DMS153 treated with DMSO at 0.1 percent for 48 hours (cell line): ENCODE measurements around the gene LOC128125822.
"Not testable (repeated sequence)": the region's sequence is repeated elsewhere in the genome, so short reads cannot be mapped to it uniquely, and the experiment has no call there.

Source experiments
- DNase-seq: peaks from one replicate; lab custom pipeline; 2025; ENCODE audit not compliant: unreplicated experiment; lab: John Stamatoyannopoulos, UW

LOC128125822 gene

DNA sequence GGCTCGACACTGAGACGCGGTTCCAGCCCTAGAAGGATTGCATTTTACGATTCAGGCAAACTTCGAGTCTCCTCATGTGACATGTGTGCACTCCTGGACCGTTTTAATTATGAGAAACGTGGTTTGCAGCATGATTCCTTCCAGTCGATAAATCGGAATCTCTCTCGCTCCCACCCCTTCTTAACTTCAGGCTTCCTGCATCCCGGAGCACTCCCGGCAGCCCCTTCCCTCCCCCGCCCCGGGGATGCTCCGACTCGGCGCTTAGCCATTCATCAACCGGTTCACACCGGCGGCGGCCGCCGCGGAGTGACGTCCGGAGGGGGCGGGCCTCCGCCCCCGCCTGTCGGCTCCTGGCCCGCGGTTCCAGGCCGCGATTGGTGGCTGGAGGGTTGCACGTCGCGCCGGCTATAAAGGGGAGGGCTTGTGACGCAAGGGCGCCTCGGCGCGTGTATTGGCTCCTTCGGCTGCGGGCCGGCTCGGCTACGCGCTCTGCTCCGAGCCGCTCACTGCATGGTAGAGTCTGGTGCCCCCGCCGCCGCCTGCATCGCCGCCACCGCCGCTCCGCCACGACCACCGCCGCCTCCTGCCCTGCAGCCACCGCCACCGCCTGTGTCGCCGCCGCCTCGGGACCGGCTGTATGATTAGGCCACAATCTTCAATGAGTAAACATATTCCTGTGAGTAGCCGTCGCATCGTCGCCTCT is at the start of gene LOC128125822, which contains the start of gene PTP4A1:
TSS of gene LOC128125822 (plus strand) at position 437 of the 703 bp plus-strand sequence.
TSS of gene PTP4A1 (plus strand) at position 437 of the 703 bp plus-strand sequence. CDS start 4,401 bp downstream, outside the sequence.
- DNase-seq = peak; percentile 90

DNA sequence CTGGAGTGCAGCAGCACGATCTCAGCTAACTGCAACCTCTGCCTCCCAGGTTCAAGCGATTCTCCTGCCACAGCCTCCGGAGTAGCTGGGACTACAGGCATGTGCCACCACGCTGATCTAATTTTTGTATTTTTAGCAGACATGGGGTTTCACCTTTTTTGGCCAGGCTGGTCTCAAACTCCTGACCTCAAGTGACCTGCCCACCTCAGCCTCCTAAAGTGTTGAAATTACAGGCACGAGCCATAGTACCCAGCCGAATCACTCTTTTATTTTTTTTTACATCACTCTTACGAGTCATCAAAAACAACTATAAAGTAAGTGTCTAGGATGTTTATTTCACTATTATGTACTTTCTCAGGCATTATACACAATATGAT is 49.4 kb upstream of the LOC128125822 start:
- not testable (repeated sequence) for DNase-seq

GRCh38 chr6:63523630-63524029 is 48.6 kb upstream of the LOC128125822 start:
- DNase-seq = no peak

DNA sequence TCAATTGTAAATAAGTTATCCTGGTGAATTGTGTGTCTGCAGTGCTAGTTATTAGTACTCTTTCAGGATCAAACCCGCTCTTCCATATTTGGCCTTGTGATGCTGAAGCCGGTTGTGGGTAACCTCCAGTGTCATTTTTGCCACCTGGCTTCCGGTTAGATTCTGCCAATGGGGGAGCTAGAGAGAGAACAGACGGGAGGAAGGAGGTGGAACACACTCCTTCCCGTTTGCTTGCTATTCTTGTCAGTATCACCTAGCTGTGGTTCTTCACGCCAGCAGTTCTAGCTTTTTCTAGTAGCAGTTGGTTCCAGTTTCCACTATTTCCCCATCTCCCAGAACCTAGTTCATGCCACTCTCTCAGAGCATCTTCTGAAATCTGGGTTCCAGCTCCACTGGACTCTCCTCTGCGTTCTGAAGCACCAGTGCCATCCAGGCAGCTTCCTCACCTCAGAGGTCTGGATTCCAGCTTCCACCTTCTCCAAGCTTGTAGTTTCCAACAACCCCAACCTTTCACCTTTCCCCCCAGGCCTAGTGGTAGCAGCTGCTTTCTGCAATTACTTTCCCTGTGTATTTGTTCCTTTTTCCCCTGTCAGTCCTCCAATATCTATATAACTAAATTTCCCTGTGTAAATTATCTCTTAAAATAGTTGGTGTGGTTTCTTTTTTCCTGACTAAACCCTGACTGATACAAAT is 46.9 kb upstream of the LOC128125822 start:
- no peak for DNase-seq

DNA sequence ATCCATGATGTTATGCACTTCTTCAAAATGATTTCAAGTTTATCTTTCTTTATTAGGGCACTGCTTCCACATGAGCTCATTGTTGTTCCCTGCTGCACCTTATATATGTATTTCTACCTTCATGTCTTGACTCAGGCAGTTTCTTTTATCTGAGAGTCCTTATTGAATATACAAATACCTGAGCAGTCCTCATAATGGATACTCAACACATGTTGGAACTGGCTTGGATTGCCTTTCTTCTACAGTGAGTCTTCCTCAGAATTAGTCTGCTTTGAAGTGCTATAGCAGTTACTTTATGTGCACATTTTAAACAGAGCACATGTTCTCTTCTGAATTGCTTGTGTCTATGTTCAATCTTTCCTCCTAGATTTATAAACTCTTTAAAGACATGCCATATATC is 45.3 kb upstream of the LOC128125822 start:
- DNase-seq = no peak

GRCh38 chr6:63527658-63528514 is 44.4 kb upstream of the LOC128125822 start:
- DNase-seq = no peak

GRCh38 chr6:63529498-63529897 is 42.8 kb upstream of the LOC128125822 start:
- no peak for DNase-seq

DNA sequence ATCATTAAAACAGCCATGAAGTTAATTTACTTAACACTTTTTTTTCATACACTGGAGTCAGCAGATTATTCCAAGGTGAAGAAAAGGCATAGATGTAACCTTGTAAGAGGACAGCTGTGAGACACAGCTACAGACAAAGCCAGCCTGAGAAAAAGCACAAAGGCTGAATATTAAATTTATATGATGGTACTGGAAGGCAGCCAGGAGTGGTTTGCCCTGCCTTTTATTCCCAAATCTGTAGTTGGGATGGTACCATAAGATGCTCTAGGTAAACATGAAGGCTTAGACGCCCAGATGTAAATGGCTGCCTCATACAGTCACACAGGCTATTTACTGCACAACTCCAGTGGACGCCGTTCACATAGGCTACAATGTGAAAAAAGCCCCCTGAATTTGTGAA is 42.1 kb upstream of the LOC128125822 start:
- DNase-seq = no peak

GRCh38 chr6:63530991-63531390 is 41.3 kb upstream of the LOC128125822 start:
- DNase-seq = no peak

DNA sequence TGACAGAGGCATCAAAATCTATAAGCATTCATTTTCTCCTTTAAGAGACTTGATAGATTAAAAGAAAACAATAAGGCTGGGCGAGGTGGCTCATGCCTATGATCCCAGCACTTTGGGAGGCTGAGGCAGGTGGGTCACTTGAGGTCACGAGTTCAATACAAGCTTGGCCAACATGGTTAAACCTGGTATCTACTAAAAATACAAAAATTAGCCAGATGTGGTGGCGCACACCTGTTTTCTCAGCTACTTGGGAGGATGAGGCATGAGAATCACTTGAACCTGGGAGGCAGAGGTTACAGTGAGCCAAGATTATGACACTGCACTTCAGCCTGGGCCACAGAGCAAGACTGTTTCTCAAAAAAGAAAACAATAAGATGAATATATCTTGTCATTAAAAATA is 39.3 kb upstream of the LOC128125822 start:
- no peak for DNase-seq

- no peak for DNase-seq
Observed at GRCh38 chr6:63533952-63534351, 38.3 kb upstream of the LOC128125822 start.

GRCh38 chr6:63537201-63537958 is 34.9 kb upstream of the LOC128125822 start:
- no peak for DNase-seq

DNA sequence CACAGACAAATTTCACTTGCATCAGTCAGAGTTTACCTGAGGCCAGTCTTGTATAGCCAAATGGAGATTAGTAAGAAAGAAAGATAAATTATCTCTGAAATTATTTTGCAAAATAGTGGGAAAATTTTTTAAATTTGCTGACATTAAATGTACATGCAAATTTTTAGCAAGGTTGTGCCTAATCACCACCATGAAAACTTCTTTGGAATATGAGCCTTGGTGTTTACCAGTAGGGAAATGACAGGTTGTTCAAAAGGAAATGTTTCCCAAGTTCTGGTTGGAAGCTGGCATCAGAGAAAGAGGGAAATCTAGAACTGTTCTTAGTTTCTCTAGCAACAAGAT is 34.4 kb upstream of the LOC128125822 start:
- no peak for DNase-seq

DNA sequence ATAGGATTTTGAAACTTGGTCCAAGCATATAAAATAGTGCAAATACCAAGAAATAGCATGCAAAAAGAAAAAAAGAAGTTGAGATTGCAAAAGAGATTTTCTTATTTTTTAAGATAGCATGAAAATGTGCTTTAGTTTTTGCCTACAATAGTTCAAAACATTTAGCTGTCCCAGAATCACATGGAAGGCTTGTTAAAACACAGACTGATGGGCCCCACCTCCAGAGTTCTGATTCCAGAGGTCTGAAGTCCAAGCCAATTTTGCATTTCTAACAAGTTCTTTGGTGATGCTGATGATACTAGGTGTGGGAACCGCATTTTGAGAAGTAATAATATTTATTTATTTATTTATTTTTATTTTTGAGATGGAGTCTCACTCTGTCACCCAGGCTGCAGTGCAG is 33.7 kb upstream of the LOC128125822 start:
- DNase-seq = no peak

DNA sequence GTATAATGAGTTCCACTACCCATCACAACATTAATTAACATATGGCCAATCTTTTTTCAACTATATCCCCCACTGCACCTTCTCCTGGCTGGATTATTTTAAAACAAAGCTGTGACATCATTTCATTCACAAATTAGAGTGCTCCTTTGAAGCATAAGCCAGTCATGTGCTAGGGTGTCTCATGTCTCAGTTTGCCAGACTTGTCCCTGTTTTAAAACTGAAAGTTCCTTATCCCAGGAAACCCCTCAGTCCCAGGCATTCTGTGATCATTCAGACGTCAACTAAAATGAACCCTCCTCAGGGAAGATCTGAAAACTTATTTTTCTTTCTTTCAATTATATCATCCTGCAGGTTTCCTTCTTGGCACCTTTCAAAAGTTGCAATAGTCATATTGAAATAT is 29.3 kb upstream of the LOC128125822 start:
- DNase-seq = no peak

DNA sequence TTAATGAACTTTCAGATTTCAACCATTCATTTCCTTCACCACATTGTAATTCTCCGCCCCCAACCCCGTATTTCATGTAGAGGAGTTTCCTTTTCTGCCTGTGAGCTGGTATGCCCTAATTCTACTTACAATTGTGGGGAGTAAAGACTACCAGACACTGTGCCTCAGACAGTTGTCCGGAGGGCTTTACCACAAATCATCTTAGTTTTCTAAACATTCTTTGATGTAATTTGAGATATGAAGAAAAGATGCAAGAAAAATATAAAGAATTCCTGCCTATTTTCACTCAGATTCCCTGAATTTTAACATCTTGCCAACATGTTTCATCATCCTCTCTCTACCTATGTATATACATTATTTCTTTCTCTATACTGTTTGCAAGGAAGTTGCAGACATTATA is 28.3 kb upstream of the LOC128125822 start:
- no peak for DNase-seq

GRCh38 chr6:63546236-63546635 is 26.0 kb upstream of the LOC128125822 start:
- no peak for DNase-seq

- no peak for DNase-seq
Observed at GRCh38 chr6:63546697-63547096, 25.6 kb upstream of the LOC128125822 start.

DNA sequence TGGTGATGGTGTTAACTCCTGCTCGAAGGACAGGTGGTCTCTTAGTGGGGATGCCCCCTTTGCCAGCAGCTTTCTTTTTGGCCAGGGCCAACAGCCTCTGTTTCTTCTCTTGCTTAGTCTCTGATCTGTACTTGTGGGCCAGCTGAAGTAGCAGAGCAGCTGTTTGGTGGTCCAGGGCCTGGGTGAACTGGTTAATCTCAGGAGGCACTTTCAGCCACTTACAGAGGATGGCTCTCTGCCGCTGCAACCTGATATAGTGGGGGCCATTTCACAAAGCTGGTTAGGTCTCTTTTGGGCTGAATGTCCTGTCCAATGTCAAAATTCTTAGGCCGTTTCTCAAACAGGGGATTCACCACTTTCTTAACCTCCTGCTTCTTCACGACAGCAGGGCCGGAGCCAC is 23.2 kb upstream of the LOC128125822 start:
- no peak for DNase-seq

DNA sequence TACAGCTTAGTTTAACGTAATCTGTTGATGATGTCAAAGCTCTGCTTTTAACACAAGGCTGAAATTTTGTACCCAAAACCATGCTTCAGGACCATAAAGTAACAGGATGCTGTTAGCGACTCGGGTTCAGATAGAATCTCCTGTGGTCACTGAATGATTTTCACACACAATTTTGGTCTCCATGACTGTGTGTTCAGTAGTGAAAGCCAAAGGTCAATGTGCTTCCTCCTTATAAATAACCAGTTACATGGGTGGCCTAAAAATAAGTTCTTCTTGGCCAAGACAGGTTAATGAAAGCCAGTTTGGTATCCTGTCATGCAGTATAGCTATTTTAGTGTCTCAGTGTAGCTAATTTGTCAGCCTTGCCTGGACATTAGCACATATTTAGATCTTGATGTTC is 19.1 kb upstream of the LOC128125822 start:
- DNase-seq = no peak

DNA sequence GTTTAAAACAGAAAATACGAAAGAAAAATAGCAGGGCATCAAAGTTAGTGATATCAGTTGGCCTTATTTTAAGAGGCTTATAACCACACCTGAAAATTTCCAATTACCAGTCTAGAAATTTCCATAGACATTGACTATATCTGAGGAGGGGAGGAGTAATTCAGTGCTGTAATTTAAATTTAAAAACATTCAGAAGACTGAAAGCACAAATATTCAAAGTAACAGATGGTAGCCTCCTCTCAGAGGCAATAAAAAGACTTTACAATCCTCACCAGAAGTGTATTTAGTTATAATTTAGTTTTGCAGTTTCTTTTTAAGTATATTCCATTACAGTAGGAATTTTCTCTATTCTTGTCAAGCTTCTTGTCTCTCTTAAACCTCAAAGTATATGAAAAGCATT is 18.4 kb upstream of the LOC128125822 start:
- DNase-seq = no peak
